ENCODE data around the gene TNFRSF13B.

DNA sequence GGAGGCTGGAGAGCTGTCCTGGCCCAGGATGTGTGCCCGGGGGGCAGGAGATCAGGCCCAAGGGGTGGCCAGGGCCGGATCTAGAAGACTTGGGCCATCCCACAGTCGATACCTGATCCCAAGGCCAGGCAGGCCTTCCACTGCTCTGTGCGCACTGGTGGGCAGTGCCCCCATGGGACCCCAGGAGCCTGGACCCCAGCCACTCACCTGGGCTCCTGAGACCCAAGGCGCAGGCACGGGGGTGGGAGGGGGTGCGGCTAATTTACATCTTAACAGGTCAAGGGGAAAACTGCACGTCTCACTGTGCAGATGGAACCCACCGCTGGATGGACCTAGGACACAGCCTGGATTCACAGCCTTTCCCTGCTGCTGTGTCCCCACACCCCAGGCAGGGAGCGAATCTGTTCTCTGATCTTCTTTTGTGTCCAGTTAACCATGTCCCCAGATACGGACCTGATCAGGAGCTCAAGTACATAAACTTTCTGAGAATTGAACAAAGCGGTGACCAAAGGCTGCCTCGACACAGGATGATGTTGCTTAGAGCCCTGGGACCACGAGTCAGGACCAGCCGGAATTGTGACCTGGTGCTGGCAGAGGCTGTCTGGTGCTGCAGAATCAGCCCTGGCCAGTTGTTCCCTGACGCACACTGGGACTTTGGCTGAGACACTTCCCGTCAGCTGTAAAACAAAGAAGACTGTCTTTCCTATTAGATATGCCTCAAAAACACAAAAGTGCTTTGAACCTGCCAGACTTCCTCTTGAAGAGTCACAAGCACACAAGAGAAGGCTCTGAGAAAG is 60.6 kb downstream of the TNFRSF13B start:
- TF ChIP-seq, protein P1, sequence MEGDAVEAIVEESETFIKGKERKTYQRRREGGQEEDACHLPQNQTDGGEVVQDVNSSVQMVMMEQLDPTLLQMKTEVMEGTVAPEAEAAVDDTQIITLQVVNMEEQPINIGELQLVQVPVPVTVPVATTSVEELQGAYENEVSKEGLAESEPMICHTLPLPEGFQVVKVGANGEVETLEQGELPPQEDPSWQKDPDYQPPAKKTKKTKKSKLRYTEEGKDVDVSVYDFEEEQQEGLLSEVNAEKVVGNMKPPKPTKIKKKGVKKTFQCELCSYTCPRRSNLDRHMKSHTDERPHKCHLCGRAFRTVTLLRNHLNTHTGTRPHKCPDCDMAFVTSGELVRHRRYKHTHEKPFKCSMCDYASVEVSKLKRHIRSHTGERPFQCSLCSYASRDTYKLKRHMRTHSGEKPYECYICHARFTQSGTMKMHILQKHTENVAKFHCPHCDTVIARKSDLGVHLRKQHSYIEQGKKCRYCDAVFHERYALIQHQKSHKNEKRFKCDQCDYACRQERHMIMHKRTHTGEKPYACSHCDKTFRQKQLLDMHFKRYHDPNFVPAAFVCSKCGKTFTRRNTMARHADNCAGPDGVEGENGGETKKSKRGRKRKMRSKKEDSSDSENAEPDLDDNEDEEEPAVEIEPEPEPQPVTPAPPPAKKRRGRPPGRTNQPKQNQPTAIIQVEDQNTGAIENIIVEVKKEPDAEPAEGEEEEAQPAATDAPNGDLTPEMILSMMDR (IDR thresholded peaks at IDR 0.05; ENCODE audit: insufficient read depth, low read length, poor library complexity, severe bottlenecking): no peak
- no peak for TF ChIP-seq EZH2phosphoT487 (conservative IDR thresholded peaks at IDR 0.05; ENCODE audit: low read length)

Measured in SU-DHL-6 (cell line).